ENCODE results near the gene GLUL.
"Not testable (repeated sequence)": the region's sequence is repeated elsewhere in the genome, so short reads cannot be mapped to it uniquely, and the experiment has no call there.

GLUL gene

GRCh38 chr1:182337736-182338571 is 53.6 kb downstream of the GLUL start:
- no peak overlapping the region for H3K4me3 ChIP-seq (ENCODE audit: low read depth, low read length)
- TF ChIP-seq CTCF (IDR thresholded peaks at IDR 0.05; ENCODE audit: insufficient read depth, low read length, missing control alignments), result no peak
- ChIA-PET POLR2A (no interaction called here), CTCF (no interaction called here)
- no peak for DNase-seq (ENCODE audit: low read depth, low spot score)

- CTCF ChIA-PET, result no interaction called here
- DNase-seq (ENCODE audit: low read depth, low spot score), result no peak
- TF ChIP-seq CTCF (IDR thresholded peaks at IDR 0.05; ENCODE audit: insufficient read depth, low read length, missing control alignments), result no peak
- POLR2A ChIA-PET, result no interaction called here
- H3K4me3 ChIP-seq (ENCODE audit: low read depth, low read length), result no peak overlapping the region
Measured at GRCh38 chr1:182335771-182336566, 55.6 kb downstream of the GLUL start.

GRCh38 chr1:182333071-182333571 is 58.5 kb downstream of the GLUL start:
- DNase-seq (ENCODE audit: low read depth, low spot score); H3K4me3 ChIP-seq (ENCODE audit: low read depth, low read length); CTCF ChIA-PET; POLR2A ChIA-PET: not testable (repeated sequence)

GRCh38 chr1:182332261-182333060 is 59.1 kb downstream of the GLUL start:
- DNase-seq (ENCODE audit: low read depth, low spot score), result no peak
- no peak overlapping the region for H3K4me3 ChIP-seq (ENCODE audit: low read depth, low read length)
- no peak for TF ChIP-seq CTCF (IDR thresholded peaks at IDR 0.05; ENCODE audit: insufficient read depth, low read length, missing control alignments)
- POLR2A ChIA-PET, result no interaction called here
- CTCF ChIA-PET, result no interaction called here

Measured in AG04449 (cell line).